ENCODE measurements around the gene METAP1D. TPM values are rescaled to one million over a fixed set of nuclear protein-coding genes. Genes with fewer than 3 reads are reported as not detected.
A peak's percentile ranks its signal among the peaks of the same experiment; 100 is the strongest.

METAP1D gene
- total RNA-seq, 1 experiment from 2014 or later: 5.2 TPM

DNA sequence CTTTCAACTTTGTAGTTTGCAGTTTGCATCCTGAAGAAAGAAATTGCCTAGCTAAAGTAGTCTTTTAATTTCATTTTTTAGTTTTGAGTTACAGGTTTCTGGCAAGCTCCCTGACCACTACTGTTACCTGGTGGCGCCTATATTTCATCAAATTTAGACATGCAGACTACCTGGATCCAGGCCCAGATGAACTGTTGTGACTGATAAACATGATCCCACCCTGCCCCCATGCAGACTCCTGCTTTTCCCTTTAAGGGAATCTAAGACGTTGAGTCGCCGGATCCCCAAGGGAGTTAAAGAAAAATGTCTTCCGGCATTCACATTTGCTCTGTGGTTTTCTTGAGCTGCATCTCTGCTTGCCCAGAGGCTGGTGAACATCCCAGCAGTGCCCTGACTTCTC lies 22.2 kb downstream of the METAP1D start:
- H3K27me3 Mint-ChIP-seq (ENCODE audit: low read depth): no peaks in the 10 kb centered on the region
- no peaks in the 10 kb centered on the region for H4K20me1 ChIP-seq (ENCODE audit: control insufficient read depth, insufficient read depth, insufficient read length)
- no peak overlapping the region for H3K4me2 ChIP-seq (ENCODE audit: insufficient read depth, insufficient read length, low read length)
- no peak overlapping the region for H3K23ac ChIP-seq (ENCODE audit: insufficient read length, low read depth, low read length)
- peak overlapping the region in 2 of 3 experiments; percentile 86 to 92; a peak in 4 of 7 replicates for H3K27ac Mint-ChIP-seq
- H3K4ac ChIP-seq (ENCODE audit: low read depth, low read length): no peak overlapping the region
- H2BK15ac ChIP-seq (ENCODE audit: low read depth, low read length): no peak overlapping the region
- H4K91ac ChIP-seq (ENCODE audit: insufficient read length, low read depth, low read length): no peak overlapping the region
- no peaks in the 10 kb centered on the region for H3K27me3 ChIP-seq (ENCODE audit: insufficient read depth, low read length)
- no peak overlapping the region for H3K9ac ChIP-seq (ENCODE audit: extremely low read depth, insufficient read length, low read length)
- no peaks in the 10 kb centered on the region for H3K36me3 Mint-ChIP-seq (ENCODE audit: insufficient read depth in 1 of 3, low read depth in 3 of 3)
- H3K9me3 Mint-ChIP-seq: no peaks in the 10 kb centered on the region
- no peak overlapping the region for H2BK5ac ChIP-seq (ENCODE audit: insufficient read length, low read length)
- peaks cover 13 to 15% of the 10 kb centered on the region in 2 experiments for H3K4me1 Mint-ChIP-seq
- TF ChIP-seq, protein P1, sequence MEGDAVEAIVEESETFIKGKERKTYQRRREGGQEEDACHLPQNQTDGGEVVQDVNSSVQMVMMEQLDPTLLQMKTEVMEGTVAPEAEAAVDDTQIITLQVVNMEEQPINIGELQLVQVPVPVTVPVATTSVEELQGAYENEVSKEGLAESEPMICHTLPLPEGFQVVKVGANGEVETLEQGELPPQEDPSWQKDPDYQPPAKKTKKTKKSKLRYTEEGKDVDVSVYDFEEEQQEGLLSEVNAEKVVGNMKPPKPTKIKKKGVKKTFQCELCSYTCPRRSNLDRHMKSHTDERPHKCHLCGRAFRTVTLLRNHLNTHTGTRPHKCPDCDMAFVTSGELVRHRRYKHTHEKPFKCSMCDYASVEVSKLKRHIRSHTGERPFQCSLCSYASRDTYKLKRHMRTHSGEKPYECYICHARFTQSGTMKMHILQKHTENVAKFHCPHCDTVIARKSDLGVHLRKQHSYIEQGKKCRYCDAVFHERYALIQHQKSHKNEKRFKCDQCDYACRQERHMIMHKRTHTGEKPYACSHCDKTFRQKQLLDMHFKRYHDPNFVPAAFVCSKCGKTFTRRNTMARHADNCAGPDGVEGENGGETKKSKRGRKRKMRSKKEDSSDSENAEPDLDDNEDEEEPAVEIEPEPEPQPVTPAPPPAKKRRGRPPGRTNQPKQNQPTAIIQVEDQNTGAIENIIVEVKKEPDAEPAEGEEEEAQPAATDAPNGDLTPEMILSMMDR (conservative IDR thresholded peaks at IDR 0.05): no peak
- H3K79me1 ChIP-seq (ENCODE audit: insufficient read depth, low read depth, low read length, poor library complexity, severe bottlenecking): no peaks in the 10 kb centered on the region
- peak overlapping the region in 1 of 2 experiments; percentile 21; a peak in 1 of 5 replicates for H3K4me3 Mint-ChIP-seq
- H3K4me1 ChIP-seq (ENCODE audit: insufficient read depth, low read length): peaks cover 2% of the 10 kb centered on the region; the same call in 1 of the 2 replicates
- H3K27ac ChIP-seq (ENCODE audit: insufficient read length, low read depth, low read length): no peak overlapping the region
- H3T11ph ChIP-seq (ENCODE audit: low read length): no peak overlapping the region
- H3K18ac ChIP-seq (ENCODE audit: insufficient read length, low read depth, low read length): no peak overlapping the region
- no peak overlapping the region for H2BK12ac ChIP-seq (ENCODE audit: insufficient read length, low read depth, low read length)
- no peaks in the 10 kb centered on the region for H3K9me3 ChIP-seq (ENCODE audit: control insufficient read depth, low read depth, low read length)
- no peak overlapping the region for H2BK120ac ChIP-seq (ENCODE audit: low read depth, low read length, poor library complexity, severe bottlenecking)
- DNase-seq: no peak
- H3K79me2 ChIP-seq (ENCODE audit: insufficient read depth, low read length): no peaks in the 10 kb centered on the region
- no peak overlapping the region for H2AK5ac ChIP-seq (ENCODE audit: insufficient read length, low read length)
- no peak overlapping the region for H2BK20ac ChIP-seq (ENCODE audit: low read depth, low read length, poor library complexity, severe bottlenecking)
- no peak overlapping the region for H2AFZ ChIP-seq (ENCODE audit: low read length)
- no peak overlapping the region for H4K8ac ChIP-seq (replicated peaks; ENCODE audit: insufficient read length, low read depth, low read length)
- H3K23me2 ChIP-seq (ENCODE audit: insufficient read length, low read depth, low read length, poor library complexity, severe bottlenecking): no peaks in the 10 kb centered on the region
- no peak overlapping the region for H4K5ac ChIP-seq (ENCODE audit: insufficient read length, low read depth, low read length)
- no peak overlapping the region for H3K14ac ChIP-seq (ENCODE audit: insufficient read depth, low read length)
- no CpG with 5 or more reads among the region's 5 CpGs for WGBS (ENCODE audit: extremely low coverage, insufficient read length, low lambda C conversion rate)
- H3K56ac ChIP-seq (ENCODE audit: insufficient read length, low read depth, low read length): no peak overlapping the region
